HCT116 (cell line): Measurements from ENCODE around the gene OR11G2. TPM values are rescaled to one million over a fixed set of nuclear protein-coding genes. Genes with fewer than 3 reads are reported as not detected.

ENCODE experiments used
- ATAC-seq: fragments of 200-7000 bp; cut with Tn5 transposase; 2 replicates; pipeline ENCODE4 v1.9.1; 2020; ENCODE audit warnings: mild to moderate bottlenecking, moderate library complexity
- BruUV-seq: library from RNA; stranded (reverse); fragments of 400-500 nt; replicated peaks from 2 replicates; lab custom pipeline; 2021; lab: Mats Ljungman, UMichigan
- CTCF ChIA-PET: fragments of 300-600 bp; sonication (Branson Sonifier 250); formaldehyde crosslinking; loops from one replicate; lab custom pipeline; 2021; ENCODE audit warnings: antibody characterized with exemption; lab: Charles Lee
- POLR2A ChIA-PET: fragments of 300-600, 350-600 bp; sonication (Branson Sonifier 250); formaldehyde crosslinking; loops from one replicate; lab custom pipeline; 2021; ENCODE audit warnings: antibody characterized with exemption; lab: Charles Lee
- RAD21 ChIA-PET, 2 experiments: fragments of 300-600 bp; sonication (Branson Sonifier 250); formaldehyde crosslinking; loops; one replicate each; lab custom pipeline; 2023; ENCODE audit warnings: low total read pairs in 2 of 2; ENCODE audit not compliant: uncharacterized antibody in 2 of 2, unreplicated experiment in 2 of 2, low non-redundant PET in 1 of 2; lab: Charles Lee
- DNase-seq: peaks from one replicate; pipeline ENCODE4 v3.0.0-alpha.2; 2010; ENCODE audit warnings: low read depth, low spot score
- H2AFZ ChIP-seq: fragments of 200-600 bp; shearing (Covaris generic), sonication (generic); 2 replicates; pipeline ENCODE4 v1.6.1; 2017; ENCODE audit warnings: low read depth, mixed run types, mixed read lengths, antibody characterized with exemption, low read length; ENCODE audit not compliant: poor library complexity, severe bottlenecking
- H3K27ac ChIP-seq: 2 replicates; pipeline ENCODE4 v1.5.1; 2012; ENCODE audit warnings: low read depth, low read length
- H3K27me3 ChIP-seq: fragments of 200-600 bp; sonication (generic); 2 replicates; pipeline ENCODE4 v1.6.1; 2016; ENCODE audit warnings: mixed run types, low read length, mixed read lengths; ENCODE audit not compliant: insufficient read depth
- H3K36me3 ChIP-seq, 2 experiments: fragments of 200-500 bp in 1 of 2; fragments of 200-600 bp in 1 of 2; sonication (Bioruptor generic) in 1 of 2; sonication (generic) in 1 of 2; 2 replicates each; pipeline versions ENCODE4 v1.5.1 to v1.6.1; 2014 to 2016; ENCODE audit warnings: low read length in 2 of 2, inconsistent platforms in 1 of 2, mixed read lengths in 1 of 2, mixed run types in 1 of 2; ENCODE audit not compliant: insufficient read depth in 2 of 2, control insufficient read depth in 1 of 2
- H3K4me1 ChIP-seq, 2 experiments: fragments of 200-600 bp in 1 of 2; sonication (generic) in 1 of 2; 2 replicates each; pipeline versions ENCODE4 v1.5.1 to v1.6.1; 2012 to 2017; ENCODE audit warnings: low read length in 2 of 2, inconsistent platforms in 1 of 2, mild to moderate bottlenecking in 1 of 2, mixed read lengths in 1 of 2, mixed run types in 1 of 2, moderate library complexity in 1 of 2; ENCODE audit not compliant: insufficient read depth in 2 of 2, control insufficient read depth in 1 of 2
- H3K4me2 ChIP-seq: fragments of 200-600 bp; sonication (generic); 2 replicates; pipeline ENCODE4 v1.6.1; 2017; ENCODE audit warnings: mixed run types, low read length, mixed read lengths
- H3K4me3 ChIP-seq, 2 experiments: fragments of 200-600 bp in 1 of 2; sonication (generic) in 1 of 2; replicated peaks in 1 of 2; 2 replicates each; pipeline ENCODE4 v1.5.1; 2011 to 2016; ENCODE audit warnings: low read length in 2 of 2, control low read depth in 1 of 2, low read depth in 1 of 2, mild to moderate bottlenecking in 1 of 2, mixed read lengths in 1 of 2, mixed run types in 1 of 2
- H3K79me2 ChIP-seq: fragments of 200-600 bp; sonication (generic); 2 replicates; pipeline ENCODE4 v1.6.1; 2017; ENCODE audit warnings: mild to moderate bottlenecking, mixed run types, low read length, moderate library complexity, mixed read lengths; ENCODE audit not compliant: insufficient read depth
- H3K9ac ChIP-seq: fragments of 200-600 bp; sonication (generic); 2 replicates; pipeline ENCODE4 v1.6.1; 2016; ENCODE audit warnings: low read length, mixed read lengths
- H3K9me2 ChIP-seq: fragments of 200-600 bp; sonication (generic), shearing (Covaris generic); 2 replicates; pipeline ENCODE4 v1.6.1; 2017; ENCODE audit warnings: mixed run types, mild to moderate bottlenecking, moderate library complexity; ENCODE audit not compliant: insufficient read depth
- H3K9me3 ChIP-seq, 2 experiments: fragments of 200-500 bp in 1 of 2; fragments of 200-600 bp in 1 of 2; sonication (Bioruptor generic) in 1 of 2; sonication (generic) in 1 of 2; 2 replicates each; pipeline ENCODE4 v1.6.1; 2014 to 2017; ENCODE audit warnings: low read length in 2 of 2, mixed read lengths in 2 of 2, inconsistent platforms in 1 of 2, low read depth in 1 of 2, mild to moderate bottlenecking in 1 of 2, mixed run types in 1 of 2, moderate library complexity in 1 of 2; ENCODE audit not compliant: control insufficient read depth in 1 of 2, insufficient read depth in 1 of 2
- H4K20me1 ChIP-seq: fragments of 200-600 bp; sonication (generic), shearing (Covaris generic); 2 replicates; pipeline ENCODE4 v1.6.1; 2017; ENCODE audit warnings: mixed run types, mild to moderate bottlenecking, moderate library complexity; ENCODE audit not compliant: insufficient read depth
- CBX3 ChIP-seq: IDR thresholded peaks from 2 replicates; pipeline ENCODE4 v1.6.1; 2012; ENCODE audit warnings: low read depth
- CEBPB ChIP-seq: IDR thresholded peaks from 2 replicates; pipeline ENCODE4 v1.6.1; 2012; ENCODE audit warnings: low read depth
- CTCF ChIP-seq, 3 experiments: fragments of 200-600 bp in 1 of 3; sonication (generic) in 1 of 3; IDR thresholded peaks in 2 of 3; conservative IDR thresholded peaks in 1 of 3; 2 replicates each; pipeline ENCODE4 v1.5.1; 2012 to 2017; ENCODE audit warnings: low read depth in 2 of 3, low read length in 2 of 3, antibody characterized with exemption in 1 of 3, borderline replicate concordance in 1 of 3, control low read depth in 1 of 3, mild to moderate bottlenecking in 1 of 3, mixed read lengths in 1 of 3, mixed run types in 1 of 3, moderate library complexity in 1 of 3; ENCODE audit not compliant: insufficient read depth in 1 of 3
- ELF1 ChIP-seq: IDR thresholded peaks from 2 replicates; pipeline ENCODE4 v1.6.1; 2012; ENCODE audit warnings: low read depth, borderline replicate concordance
- EZH2phosphoT487 ChIP-seq: fragments of 200-600 bp; IDR thresholded peaks from 2 replicates; pipeline ENCODE4 v1.6.1; 2018; ENCODE audit warnings: antibody characterized with exemption, borderline replicate concordance
- FOSL1 ChIP-seq: IDR thresholded peaks from 2 replicates; pipeline ENCODE4 v1.6.1; 2012; ENCODE audit warnings: low read depth
- MAX ChIP-seq: IDR thresholded peaks from 2 replicates; pipeline ENCODE4 v1.6.1; 2012
- RAD21 ChIP-seq: IDR thresholded peaks from 2 replicates; pipeline ENCODE4 v1.6.1; 2012; ENCODE audit warnings: low read depth, mild to moderate bottlenecking
- REST ChIP-seq: IDR thresholded peaks from 2 replicates; pipeline ENCODE4 v1.6.1; 2012; ENCODE audit warnings: low read depth
- SIN3A ChIP-seq: IDR thresholded peaks from 2 replicates; pipeline ENCODE4 v1.6.1; 2012; ENCODE audit warnings: low read depth
- ZBTB33 ChIP-seq: IDR thresholded peaks from 2 replicates; pipeline ENCODE4 v1.6.1; 2011; ENCODE audit warnings: mild to moderate bottlenecking, low read length, moderate library complexity; ENCODE audit not compliant: insufficient replicate concordance; ENCODE audit errors: extremely low read depth
- ZNF274 ChIP-seq: fragments of 200-500 bp; sonication (Bioruptor generic); IDR thresholded peaks from 2 replicates; pipeline ENCODE4 v1.6.1; 2014; ENCODE audit warnings: mild to moderate bottlenecking, low read depth, low read length, inconsistent platforms
- intact Hi-C: fragments of 100-400 bp; cut with micrococcal nuclease; formaldehyde crosslinking; loops from 2 replicates; pipeline ENCODE4 v1.10.0; 2022
- total RNA-seq: library from RNA; stranded (reverse); gene quantifications from one replicate; pipeline ENCODE4 v1.2.1, GENCODE V29; 2021; ENCODE audit not compliant: unreplicated experiment

OR11G2 gene
- total RNA-seq, 1 experiment from 2014 or later, result not detected

- H3K27ac ChIP-seq, result no peak overlapping the region
- no peaks in the 10 kb centered on the region; the same call in 1 of the 2 replicates for H4K20me1 ChIP-seq
- BruUV-seq, result no TSS peak
- ChIA-PET POLR2A (no interaction called here), CTCF (no interaction called here), RAD21 (no interaction called here)
- no peaks in the 10 kb centered on the region for H3K36me3 ChIP-seq
- H3K9me2 ChIP-seq, result no peaks in the 10 kb centered on the region
- no peaks in the 10 kb centered on the region for H3K9me3 ChIP-seq
- ATAC-seq, result no peak
- H3K4me1 ChIP-seq, result no peaks in the 10 kb centered on the region
- H3K4me3 ChIP-seq, result no peak overlapping the region
- H3K79me2 ChIP-seq, result no peaks in the 10 kb centered on the region
- no peak overlapping the region for H3K9ac ChIP-seq
- no peak overlapping the region for H3K4me2 ChIP-seq
- H2AFZ ChIP-seq, result no peak overlapping the region
- no peaks in the 10 kb centered on the region for H3K27me3 ChIP-seq
- no peak for DNase-seq
- TF ChIP-seq ZBTB33, result no peak
- TF ChIP-seq EZH2phosphoT487, result no peak
- TF ChIP-seq RAD21, result no peak
- no peak for TF ChIP-seq CEBPB
- intact Hi-C loops, result no loop called here
Observed at GRCh38 chr14:20177433-20177974, 13.2 kb upstream of the OR11G2 start.

- no peak for DNase-seq
- Histone ChIP-seq H3K79me2 (no peaks in the 10 kb centered on the region), H3K4me3 (no peak overlapping the region), H3K36me3 (no peaks in the 10 kb centered on the region), H3K27ac (no peak overlapping the region), H3K9me2 (no peaks in the 10 kb centered on the region), H4K20me1 (no peaks in the 10 kb centered on the region; the same call in 1 of the 2 replicates), H3K9ac (no peak overlapping the region), H3K27me3 (no peaks in the 10 kb centered on the region), H3K4me2 (no peak overlapping the region), H3K4me1 (no peaks in the 10 kb centered on the region), H2AFZ (no peak overlapping the region), H3K9me3 (no peaks in the 10 kb centered on the region)
- no peak for TF ChIP-seq MAX
- TF ChIP-seq ELF1, result no peak
- no peak for TF ChIP-seq RAD21
- TF ChIP-seq REST, result no peak
- no peak for TF ChIP-seq FOSL1
- TF ChIP-seq CBX3, result no peak
- no peak for TF ChIP-seq ZNF274
- no peak for TF ChIP-seq CTCF (IDR thresholded peaks at IDR 0.05 in 2 of 3, conservative IDR thresholded peaks at IDR 0.05 in 1 of 3; ENCODE audit: borderline replicate concordance in 1 of 3, insufficient read depth in 1 of 3, low read depth in 2 of 3, low read length in 2 of 3)
- no peak for TF ChIP-seq SIN3A
- intact Hi-C loops, result no loop called here
- ChIA-PET RAD21 (no interaction called here), POLR2A (no interaction called here), CTCF (no interaction called here)
- BruUV-seq, result no TSS peak
- no peak for ATAC-seq
Observed at GRCh38 chr14:20179218-20179617, 11.5 kb upstream of the OR11G2 start.
